GM12873 (cell line): ENCODE measurements around the gene CD300A.

ENCODE experiments used
- TF ChIP-seq, protein P1 (sequence below): IDR thresholded peaks from 2 replicates; pipeline ENCODE4 v1.5.1; 2012; ENCODE audit warnings: low read depth, mild to moderate bottlenecking, moderate library complexity, low read length, control low read depth; ENCODE audit not compliant: insufficient read depth; ENCODE audit errors: missing control alignments

The CD300A gene

DNA sequence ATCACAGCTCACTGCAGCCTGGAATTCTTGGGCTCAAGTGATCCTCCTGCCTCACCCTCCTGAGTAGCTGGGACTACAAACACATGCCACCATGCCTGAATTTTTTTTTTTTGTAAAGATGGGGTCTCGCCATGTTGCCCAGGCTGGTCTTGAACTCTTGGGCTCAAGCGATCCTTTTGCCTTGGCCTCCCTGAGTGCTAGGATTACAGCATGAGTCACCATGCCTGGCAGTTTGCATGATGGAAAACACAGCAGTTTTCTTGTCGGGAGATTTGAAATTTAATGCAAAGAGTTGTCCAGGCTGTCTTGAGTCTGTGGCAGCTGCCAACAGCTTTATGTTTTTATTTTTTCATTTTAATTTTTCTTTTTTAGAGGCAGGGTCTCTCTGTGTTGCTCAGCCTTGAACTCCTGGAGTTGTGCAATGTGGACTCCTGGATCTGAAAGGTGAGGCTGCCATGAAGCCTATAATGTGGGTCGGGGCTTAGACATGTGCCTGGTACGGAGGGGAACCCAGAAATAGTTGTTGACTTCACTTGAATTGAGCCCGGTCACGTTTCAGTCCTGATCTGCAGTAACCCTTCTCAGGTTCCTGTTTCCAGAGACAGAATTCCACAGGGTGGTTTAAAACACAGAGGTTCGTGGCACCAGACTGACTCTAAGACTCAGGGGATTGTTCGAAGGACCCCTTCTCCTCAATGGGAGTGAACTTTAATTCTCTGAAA is 18.7 kb downstream of the CD300A start:
- TF ChIP-seq, protein P1, sequence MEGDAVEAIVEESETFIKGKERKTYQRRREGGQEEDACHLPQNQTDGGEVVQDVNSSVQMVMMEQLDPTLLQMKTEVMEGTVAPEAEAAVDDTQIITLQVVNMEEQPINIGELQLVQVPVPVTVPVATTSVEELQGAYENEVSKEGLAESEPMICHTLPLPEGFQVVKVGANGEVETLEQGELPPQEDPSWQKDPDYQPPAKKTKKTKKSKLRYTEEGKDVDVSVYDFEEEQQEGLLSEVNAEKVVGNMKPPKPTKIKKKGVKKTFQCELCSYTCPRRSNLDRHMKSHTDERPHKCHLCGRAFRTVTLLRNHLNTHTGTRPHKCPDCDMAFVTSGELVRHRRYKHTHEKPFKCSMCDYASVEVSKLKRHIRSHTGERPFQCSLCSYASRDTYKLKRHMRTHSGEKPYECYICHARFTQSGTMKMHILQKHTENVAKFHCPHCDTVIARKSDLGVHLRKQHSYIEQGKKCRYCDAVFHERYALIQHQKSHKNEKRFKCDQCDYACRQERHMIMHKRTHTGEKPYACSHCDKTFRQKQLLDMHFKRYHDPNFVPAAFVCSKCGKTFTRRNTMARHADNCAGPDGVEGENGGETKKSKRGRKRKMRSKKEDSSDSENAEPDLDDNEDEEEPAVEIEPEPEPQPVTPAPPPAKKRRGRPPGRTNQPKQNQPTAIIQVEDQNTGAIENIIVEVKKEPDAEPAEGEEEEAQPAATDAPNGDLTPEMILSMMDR: no peak

DNA sequence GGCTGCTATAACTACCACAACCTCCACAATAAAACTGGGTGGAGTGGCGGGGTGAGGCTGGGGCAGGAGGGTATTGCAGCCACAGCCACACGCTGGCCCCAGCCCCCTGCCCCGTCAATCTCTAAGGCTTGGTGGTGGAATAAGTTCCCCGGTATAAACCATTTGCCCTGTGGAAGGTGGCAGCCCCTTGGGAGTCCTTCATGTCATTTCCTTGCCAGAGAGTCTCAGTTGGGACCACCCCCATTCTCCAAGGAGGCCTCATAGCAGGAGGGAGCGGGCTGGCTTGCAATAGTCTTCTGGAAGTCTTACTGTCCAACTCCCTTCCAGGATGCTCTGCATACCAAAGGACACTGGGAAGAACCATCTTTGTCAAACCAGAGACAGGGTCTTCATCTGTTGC is 19.4 kb downstream of the CD300A start:
- TF ChIP-seq, protein P1: no peak

DNA sequence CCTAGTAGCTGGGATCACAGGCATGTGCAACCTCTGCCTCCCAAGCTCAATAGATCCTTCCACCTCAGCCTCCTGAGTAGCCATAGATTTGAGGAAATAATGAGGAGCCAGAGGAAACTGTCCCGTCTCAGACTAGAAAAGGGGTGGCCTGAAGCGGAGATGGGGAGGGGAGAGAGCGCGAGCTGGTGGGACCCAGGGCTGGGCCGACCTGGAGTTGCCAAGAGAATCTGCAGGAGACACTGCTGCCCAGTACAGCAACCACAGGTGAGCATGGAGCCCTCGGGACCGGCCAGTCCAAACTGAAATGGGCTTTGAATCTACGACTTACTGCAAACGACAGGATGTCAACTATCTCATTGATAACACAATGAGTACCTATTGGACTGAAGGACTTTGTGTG is 24.3 kb downstream of the CD300A start:
- TF ChIP-seq, protein P1: no peak

DNA sequence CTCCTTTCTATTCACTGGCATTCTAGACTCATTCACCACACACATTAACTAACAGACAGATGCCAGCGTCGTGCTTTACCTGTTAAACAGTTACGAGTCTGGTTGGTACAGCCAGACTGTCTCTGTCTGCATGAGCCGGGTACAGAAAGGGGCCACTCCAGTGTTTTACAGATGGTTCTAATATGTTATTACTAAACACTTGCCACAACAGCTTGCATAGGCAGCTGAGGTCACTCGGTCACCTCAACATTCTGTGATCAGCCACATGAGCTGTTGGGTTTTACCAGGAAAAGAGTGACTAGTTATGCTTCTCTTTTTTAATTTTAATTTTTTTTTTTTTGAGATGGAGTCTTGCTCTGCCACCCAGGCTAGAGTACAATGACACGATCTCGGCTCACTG is 25.2 kb downstream of the CD300A start:
- TF ChIP-seq, protein P1: no peak

DNA sequence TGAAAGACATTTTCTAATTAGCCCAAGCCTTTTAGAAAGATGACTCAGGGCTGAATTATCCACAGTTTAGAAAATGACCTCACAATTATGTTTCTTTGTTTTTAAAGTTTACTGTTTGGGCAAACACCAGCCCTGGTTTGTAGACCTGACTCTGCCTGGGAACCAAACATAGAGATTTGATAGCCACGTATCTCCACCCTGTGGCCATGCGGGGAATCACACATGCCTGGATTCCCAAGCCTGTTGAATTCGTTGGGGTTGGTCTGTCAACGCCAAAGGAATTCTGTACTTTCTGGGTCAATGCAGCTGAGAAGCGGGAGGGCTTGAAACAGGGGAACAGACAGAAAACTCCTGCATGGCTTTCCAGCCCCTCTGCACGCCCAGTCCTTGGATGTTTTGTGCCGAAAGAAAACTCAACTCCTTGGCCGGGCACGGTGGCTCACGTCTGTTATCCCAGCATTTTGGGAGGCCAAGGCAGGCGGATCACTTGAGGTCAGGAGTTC is 26.9 kb downstream of the CD300A start:
- TF ChIP-seq, protein P1: peak; percentile 93

DNA sequence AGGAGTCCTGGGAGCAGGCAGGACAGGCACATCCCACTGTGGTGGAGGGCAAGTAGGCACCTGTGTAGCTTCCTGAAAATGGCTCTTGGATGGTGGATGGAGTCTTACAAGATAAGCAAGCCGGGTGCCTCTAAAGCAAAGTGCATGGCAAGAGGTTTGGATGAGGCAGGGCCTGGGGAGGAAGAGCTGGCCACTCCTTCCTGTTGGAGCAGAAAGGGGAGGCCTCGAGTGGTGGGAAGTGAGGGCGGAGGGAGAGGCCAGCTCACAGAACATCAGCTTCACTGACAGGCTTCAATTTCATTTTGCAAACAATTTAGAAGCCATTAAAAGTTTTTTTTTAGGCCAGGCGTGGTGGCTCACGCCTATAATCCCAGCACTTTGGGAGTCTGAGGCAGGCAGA is 31.0 kb downstream of the CD300A start:
- TF ChIP-seq, protein P1: no peak

DNA sequence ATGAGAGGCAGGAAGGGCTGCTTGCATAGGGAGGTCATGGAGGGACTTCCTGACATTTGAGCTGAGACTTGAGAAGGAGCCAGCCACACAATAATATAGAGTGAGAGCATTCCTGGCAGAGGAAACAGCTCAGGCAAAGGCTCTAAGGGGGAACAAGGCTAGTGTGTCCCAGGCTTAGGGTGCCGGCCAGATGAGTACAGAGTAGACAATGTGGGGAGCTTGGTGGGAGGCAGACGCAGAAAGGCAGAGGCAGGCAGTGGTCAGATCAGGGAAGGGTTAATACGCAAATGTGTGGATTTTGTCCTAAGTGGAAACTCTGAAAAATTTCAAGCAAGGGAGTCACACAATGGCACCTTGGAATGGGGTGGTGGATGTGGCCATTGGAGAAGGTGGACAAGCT is 33.6 kb downstream of the CD300A start:
- TF ChIP-seq, protein P1: no peak
